ENCODE measurements around the gene HSD3B2. TPM values are rescaled to one million over a fixed set of nuclear protein-coding genes. Genes with fewer than 3 reads are reported as not detected.

Gene HSD3B2
- polyA plus RNA-seq, 1 experiment: not detected

DNA sequence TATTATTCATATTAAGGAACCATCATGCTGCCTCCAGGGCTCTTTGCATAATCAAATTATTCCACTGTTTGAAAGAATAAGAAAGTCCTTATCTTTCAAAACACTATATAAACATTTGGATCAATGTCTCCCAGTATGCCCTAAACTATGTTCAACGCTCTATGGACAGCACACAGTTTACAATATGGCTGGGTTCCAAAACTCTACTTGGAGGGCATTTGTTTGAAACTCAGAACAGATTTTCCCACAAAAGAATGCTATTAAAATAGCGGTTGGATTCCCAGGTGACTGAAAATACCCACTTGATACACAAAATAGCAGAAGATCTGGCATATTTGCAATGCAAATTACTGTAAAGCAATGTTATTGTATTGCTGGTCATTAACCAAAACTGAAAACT, 43.1 kb upstream of the HSD3B2 start:
- peaks cover 5% of the 10 kb centered on the region for H3K27me3 ChIP-seq (ENCODE audit: control insufficient read depth, insufficient read depth, low read length)
- CTCF ChIA-PET: interaction anchor here (1.3 kb wide), 1 partner anchor 86 kb away, joined by 4 read pairs; no protein-coding TSS in a partner anchor
- no peaks in the 10 kb centered on the region for H3K36me3 ChIP-seq (ENCODE audit: control insufficient read depth, insufficient read depth, low read length)
- no peak for TF ChIP-seq CTCF (IDR thresholded peaks at IDR 0.05; ENCODE audit: insufficient read depth, low read depth, low read length)
- H3K4me3 ChIP-seq (ENCODE audit: low read depth, low read length): no peak overlapping the region
- POLR2A ChIA-PET: no interaction called here
- no peak for DNase-seq (ENCODE audit: low read depth)

DNA sequence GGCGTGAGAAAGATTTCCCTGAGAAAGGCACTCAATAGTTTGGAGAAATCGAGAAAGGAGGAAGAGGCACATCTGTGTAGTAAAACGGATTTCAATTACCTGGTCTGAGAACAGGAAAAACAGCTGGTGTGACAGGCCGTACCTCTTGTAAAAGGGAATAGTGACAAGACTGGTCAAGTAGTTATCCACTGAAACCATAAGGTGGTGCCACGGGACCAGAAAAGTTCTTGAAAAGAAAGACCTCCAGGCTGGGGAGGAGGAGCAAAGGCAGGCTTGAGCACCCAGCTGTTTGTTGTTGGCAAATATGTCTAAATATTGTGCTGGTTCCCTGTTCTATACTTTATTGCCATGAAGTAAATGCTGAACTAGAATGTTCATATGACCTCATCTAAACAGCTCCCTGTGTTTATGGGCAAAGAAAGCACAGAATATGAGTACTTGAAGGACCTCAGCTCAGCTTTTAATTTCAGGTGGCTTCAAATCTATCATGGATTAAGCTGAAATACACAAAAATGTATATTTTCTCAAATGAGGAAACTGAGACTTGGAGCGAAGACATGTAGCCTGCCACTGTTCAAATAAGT, 42.4 kb upstream of the HSD3B2 start:
- CTCF ChIA-PET: interaction anchor here (1.0 to 2.2 kb wide), 4 partner anchors 48 to 119 kb away, joined by 4 to 11 read pairs (median 4); no protein-coding TSS in a partner anchor
- DNase-seq (ENCODE audit: low read depth): no peak
- no peaks in the 10 kb centered on the region for H3K36me3 ChIP-seq (ENCODE audit: control insufficient read depth, insufficient read depth, low read length)
- H3K27me3 ChIP-seq (ENCODE audit: control insufficient read depth, insufficient read depth, low read length): peaks cover 5% of the 10 kb centered on the region
- POLR2A ChIA-PET: no interaction called here
- no peak overlapping the region for H3K4me3 ChIP-seq (ENCODE audit: low read depth, low read length)
- no peak for TF ChIP-seq CTCF (IDR thresholded peaks at IDR 0.05; ENCODE audit: insufficient read depth, low read depth, low read length)

DNA sequence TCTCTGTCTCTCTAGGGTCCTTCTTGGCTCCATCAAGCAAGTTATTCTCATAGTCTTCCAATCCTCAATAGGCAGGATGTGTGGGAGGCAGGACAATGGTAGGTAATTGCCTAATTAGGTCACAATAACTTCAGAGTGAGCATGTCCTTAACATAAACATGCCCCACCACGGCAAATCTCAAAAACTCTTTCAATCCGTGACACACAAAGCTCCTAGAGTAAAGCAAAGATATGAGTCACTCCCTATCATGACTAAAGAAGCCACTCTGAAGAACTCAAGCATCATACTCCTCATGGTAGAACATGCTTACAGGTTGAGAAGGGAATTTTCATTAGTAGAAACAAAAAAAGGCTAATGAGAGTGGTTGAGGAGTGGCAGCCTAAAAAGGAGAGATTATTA, 41.5 kb upstream of the HSD3B2 start:
- no peaks in the 10 kb centered on the region for H3K36me3 ChIP-seq (ENCODE audit: control insufficient read depth, insufficient read depth, low read length)
- peaks cover 5% of the 10 kb centered on the region for H3K27me3 ChIP-seq (ENCODE audit: control insufficient read depth, insufficient read depth, low read length)
- no peak for DNase-seq (ENCODE audit: low read depth)
- no peak for TF ChIP-seq CTCF (IDR thresholded peaks at IDR 0.05; ENCODE audit: insufficient read depth, low read depth, low read length)
- ChIA-PET POLR2A (no interaction called here), CTCF (interaction anchor here (1.3 to 2.2 kb wide), 2 partner anchors 49 to 98 kb away, joined by 4 to 11 read pairs; no protein-coding TSS in a partner anchor)
- H3K4me3 ChIP-seq (ENCODE audit: low read depth, low read length): no peak overlapping the region

DNA sequence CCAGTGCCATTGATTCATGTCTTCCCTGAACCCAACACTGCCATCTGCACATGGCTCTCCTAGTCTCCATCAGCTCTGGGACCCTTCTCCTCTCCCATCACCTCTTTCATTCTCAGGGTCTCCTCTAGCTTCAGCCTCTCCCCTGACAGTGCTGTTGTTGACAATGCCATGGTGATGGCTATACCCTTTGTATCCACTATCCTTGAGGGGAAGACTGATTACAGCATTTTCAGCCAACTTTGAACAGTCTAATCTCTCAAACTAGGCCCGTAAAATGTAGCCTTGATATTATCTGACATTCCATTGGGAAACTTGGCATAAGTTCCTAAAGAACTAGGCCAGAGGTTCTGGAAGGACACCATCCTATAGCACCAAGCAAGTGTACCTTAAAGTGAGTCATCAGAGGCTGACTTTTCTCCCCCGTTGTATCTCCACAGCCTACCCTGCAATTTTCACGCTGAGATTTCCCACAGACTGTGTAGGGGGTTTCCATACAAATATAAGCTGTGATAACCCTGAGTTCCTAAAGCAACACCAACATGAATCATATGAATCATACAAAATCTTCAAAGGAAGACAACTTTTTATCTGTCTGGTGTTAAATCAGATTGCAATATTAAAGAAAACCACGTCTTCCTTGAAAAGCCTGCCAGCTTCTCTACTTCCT, 40.6 kb upstream of the HSD3B2 start:
- no peak for TF ChIP-seq CTCF (IDR thresholded peaks at IDR 0.05; ENCODE audit: insufficient read depth, low read depth, low read length)
- ChIA-PET POLR2A (no interaction called here), CTCF (interaction anchor here (0.5 to 2.2 kb wide), 2 partner anchors 24 to 99 kb away, joined by 3 to 11 read pairs; no protein-coding TSS in a partner anchor)
- Histone ChIP-seq H3K27me3 (ENCODE audit: control insufficient read depth, insufficient read depth, low read length) (peaks cover 5% of the 10 kb centered on the region), H3K36me3 (ENCODE audit: control insufficient read depth, insufficient read depth, low read length) (no peaks in the 10 kb centered on the region), H3K4me3 (ENCODE audit: low read depth, low read length) (no peak overlapping the region)
- DNase-seq (ENCODE audit: low read depth): no peak

DNA sequence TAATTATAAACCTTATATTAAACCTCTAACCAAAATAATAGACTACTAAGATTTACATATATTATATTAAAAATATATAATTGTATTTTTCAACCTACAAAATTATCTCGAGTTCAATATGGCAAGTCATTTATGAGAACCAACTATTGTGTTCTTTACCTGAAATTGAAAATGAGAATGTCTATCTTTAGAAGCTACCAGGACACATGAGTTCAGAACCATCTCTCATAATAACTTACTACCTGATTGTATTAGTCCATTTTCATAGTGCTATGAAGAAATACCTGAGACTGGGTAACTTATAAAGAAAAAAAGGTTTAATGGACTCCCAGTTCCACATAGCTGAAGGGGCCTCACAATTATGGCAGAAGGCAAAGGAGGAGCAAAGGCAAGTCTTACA, 39.6 kb upstream of the HSD3B2 start:
- 0 out of 2 replicates have a peak, but pooled peaks cover 3% of the 10 kb centered on the region for H3K27me3 ChIP-seq (ENCODE audit: control insufficient read depth, insufficient read depth, low read length)
- ChIA-PET POLR2A (no interaction called here), CTCF (interaction anchor here (2.5 kb wide), 1 partner anchor 9 kb away, joined by 10 read pairs; no protein-coding TSS in a partner anchor)
- no peak for DNase-seq (ENCODE audit: low read depth)
- H3K36me3 ChIP-seq (ENCODE audit: control insufficient read depth, insufficient read depth, low read length): no peaks in the 10 kb centered on the region
- TF ChIP-seq CTCF (IDR thresholded peaks at IDR 0.05; ENCODE audit: insufficient read depth, low read depth, low read length): no peak
- H3K4me3 ChIP-seq (ENCODE audit: low read depth, low read length): no peak overlapping the region
